Prostate gland (tissue), 2 donors: Measurements from ENCODE around the gene RUNX2.

ENCODE experiments used
- CTCF ChIP-seq, 4 experiments: fragments of 200-600 bp in 2 of 4; fragments of 450-650 bp in 2 of 4; sonication (generic) in 2 of 4; IDR thresholded peaks; 1 replicate in 3 of 4; 2 replicates in 1 of 4; pipeline ENCODE4 v1.5.1; 2016 to 2019; ENCODE audit warnings: antibody characterized with exemption in 4 of 4, mild to moderate bottlenecking in 2 of 4, moderate library complexity in 2 of 4
- POLR2A ChIP-seq: fragments of 450-650 bp; IDR thresholded peaks from one replicate; pipeline ENCODE4 v1.6.1; 2016; ENCODE audit warnings: antibody characterized with exemption, mild to moderate bottlenecking

DNA sequence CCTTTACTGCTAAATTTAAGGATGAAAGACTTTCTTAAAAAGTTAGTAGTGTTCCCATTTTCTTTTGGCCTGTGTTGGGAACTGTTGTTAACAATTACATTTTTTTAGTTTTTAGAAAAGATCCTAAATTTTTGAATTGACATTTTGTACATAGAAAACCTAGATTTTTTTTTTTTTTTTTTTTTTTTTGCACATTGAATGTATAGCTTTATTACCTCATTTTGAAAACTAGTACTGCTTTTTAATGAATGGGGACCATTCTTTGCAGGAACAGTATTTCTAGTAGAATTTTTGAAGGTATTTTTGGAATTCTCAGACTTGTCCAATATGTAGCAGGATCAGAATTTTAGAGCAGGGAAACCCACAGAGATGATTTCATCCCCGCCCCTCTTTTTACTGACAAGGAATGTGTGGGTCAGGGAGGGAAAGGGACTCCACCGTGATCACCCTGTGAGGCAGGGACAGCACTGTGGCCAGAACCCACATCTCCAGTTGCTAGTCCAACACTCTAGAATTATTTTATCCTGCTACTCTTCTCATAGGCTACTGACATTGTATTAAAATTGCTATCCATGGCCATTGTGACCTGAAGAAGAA lies 204.0 kb downstream of the RUNX2 start:
- TF ChIP-seq CTCF (IDR thresholded peaks at IDR 0.05) (no peak), POLR2A (no peak)
